GM21390 (cell line): ENCODE results near the gene NHLRC1.

Experiments
- ATAC-seq: cut with Tn5 transposase; IDR thresholded peaks from one replicate; pipeline ENCODE4 v1.9.1; 2021; ENCODE audit not compliant: unreplicated experiment

Gene NHLRC1

GRCh38 chr6:18087396-18088165 is 34.9 kb downstream of the NHLRC1 start:
- no peak for ATAC-seq

- ATAC-seq: no peak
Observed at GRCh38 chr6:18081025-18081668, 41.3 kb downstream of the NHLRC1 start.

- ATAC-seq: no peak
Observed at GRCh38 chr6:18080544-18080943, 41.9 kb downstream of the NHLRC1 start.

GRCh38 chr6:18078866-18079265 is 43.6 kb downstream of the NHLRC1 start:
- no peak for ATAC-seq

GRCh38 chr6:18076231-18076630 is 46.2 kb downstream of the NHLRC1 start:
- no peak for ATAC-seq

- no peak for ATAC-seq
Observed at GRCh38 chr6:18072841-18073240, 49.6 kb downstream of the NHLRC1 start.

- no peak for ATAC-seq
Observed at GRCh38 chr6:18070486-18070885, 52.0 kb downstream of the NHLRC1 start.
